ENCODE measurements around the gene POC1B. TPM values are rescaled to one million over a fixed set of nuclear protein-coding genes. Genes with fewer than 3 reads are reported as not detected.
A peak's percentile ranks its signal among the peaks of the same experiment; 100 is the strongest.

POC1B gene
- total and polyA plus RNA-seq, 10 donors, result 10.5 to 47.3 (median 30.4) TPM

DNA sequence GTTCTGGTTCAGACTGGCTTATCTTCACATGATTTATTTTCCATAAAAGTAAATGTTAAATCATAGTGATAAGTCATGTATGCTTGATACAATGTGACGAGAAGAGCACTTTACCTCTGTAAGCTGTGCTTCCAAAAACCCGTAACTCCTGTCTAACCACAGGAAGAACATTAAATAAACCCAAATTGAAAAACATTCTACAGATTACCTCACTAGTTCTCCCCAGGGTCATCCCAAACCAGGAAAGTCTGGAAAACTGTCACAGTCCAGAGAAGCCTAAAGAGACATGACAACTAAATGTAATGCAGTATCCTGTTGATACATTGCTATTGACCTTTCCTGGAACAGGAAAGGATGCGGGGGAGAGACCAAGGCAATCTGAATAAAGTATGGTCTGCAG is 141.0 kb downstream of the POC1B start:
- no peak for DNase-seq
- Histone ChIP-seq H3K36me3 (no peaks in the 10 kb centered on the region), H3K9me3 (no peaks in the 10 kb centered on the region), H3K27me3 (replicated peaks in 1 of 7) (no peaks in the 10 kb centered on the region), H3K4me3 (no peak overlapping the region), H3K4me1 (peaks cover 4 to 76% (median 34%) of the 10 kb centered on the region in 6 donors), H3K27ac (peak overlapping the region in 5 of 8 donors; percentile 34 to 72 (median 58))
- intact Hi-C loops (cut with DNase I; ENCODE audit: low total_unique reads), result no loop called here
- WGBS, 5 donors, result 56 to 66% (median 62%) methylated on average over 3 of the region's 3 CpGs
- TF ChIP-seq, protein P1, sequence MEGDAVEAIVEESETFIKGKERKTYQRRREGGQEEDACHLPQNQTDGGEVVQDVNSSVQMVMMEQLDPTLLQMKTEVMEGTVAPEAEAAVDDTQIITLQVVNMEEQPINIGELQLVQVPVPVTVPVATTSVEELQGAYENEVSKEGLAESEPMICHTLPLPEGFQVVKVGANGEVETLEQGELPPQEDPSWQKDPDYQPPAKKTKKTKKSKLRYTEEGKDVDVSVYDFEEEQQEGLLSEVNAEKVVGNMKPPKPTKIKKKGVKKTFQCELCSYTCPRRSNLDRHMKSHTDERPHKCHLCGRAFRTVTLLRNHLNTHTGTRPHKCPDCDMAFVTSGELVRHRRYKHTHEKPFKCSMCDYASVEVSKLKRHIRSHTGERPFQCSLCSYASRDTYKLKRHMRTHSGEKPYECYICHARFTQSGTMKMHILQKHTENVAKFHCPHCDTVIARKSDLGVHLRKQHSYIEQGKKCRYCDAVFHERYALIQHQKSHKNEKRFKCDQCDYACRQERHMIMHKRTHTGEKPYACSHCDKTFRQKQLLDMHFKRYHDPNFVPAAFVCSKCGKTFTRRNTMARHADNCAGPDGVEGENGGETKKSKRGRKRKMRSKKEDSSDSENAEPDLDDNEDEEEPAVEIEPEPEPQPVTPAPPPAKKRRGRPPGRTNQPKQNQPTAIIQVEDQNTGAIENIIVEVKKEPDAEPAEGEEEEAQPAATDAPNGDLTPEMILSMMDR (IDR thresholded peaks at IDR 0.05 in 8 of 11, conservative IDR thresholded peaks at IDR 0.05 in 3 of 11), result no peak
- TF ChIP-seq POLR2AphosphoS5 (IDR thresholded peaks at IDR 0.05), result no peak
- no peak for TF ChIP-seq POLR2A (IDR thresholded peaks at IDR 0.05)

DNA sequence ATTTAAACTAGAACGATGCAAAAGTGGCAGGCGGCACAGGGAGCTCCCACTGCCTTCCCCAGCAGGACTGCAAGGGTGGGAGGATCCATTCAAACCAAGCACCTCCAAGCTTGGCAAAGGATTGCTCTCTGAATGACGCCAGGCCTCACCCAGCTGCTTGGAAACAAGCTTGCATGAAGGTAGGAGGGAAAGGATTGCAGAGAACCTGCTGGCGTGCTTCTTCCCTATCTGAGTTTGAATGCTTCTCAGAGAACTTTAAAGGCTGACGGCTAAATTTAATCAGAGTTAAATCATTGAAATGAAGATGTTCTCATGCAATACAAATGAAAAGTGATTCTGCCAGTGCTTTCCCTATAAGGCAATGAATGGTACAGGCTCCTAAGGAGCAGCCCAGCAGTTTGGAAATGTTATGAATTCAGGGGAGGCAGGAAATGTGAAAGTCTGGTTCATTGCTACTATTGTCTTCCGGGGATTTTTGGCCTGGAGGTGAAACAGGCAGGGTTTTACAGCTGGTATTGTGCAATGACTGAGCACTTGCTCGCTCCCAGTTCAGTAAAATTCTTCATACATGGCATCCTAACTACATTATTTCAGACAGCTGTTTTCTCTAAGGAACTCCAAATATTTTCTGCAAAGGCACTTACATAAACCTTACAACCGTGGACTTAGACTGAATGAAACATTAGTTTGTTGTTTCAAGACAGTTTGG is 141.6 kb downstream of the POC1B start:
- Histone ChIP-seq H3K27ac (peak overlapping the region in 6 of 8 donors; percentile 30 to 72 (median 49)), H3K4me3 (no peak overlapping the region), H3K27me3 (replicated peaks in 1 of 7) (no peaks in the 10 kb centered on the region), H3K4me1 (peaks cover 0 to 70% (median 28%) of the 10 kb centered on the region in 6 donors), H3K36me3 (no peaks in the 10 kb centered on the region), H3K9me3 (no peaks in the 10 kb centered on the region)
- no peak for DNase-seq
- WGBS, 5 donors, result 34 to 50% (median 43%) methylated on average over 8 of the region's 8 CpGs
- intact Hi-C loops (cut with DNase I; ENCODE audit: low total_unique reads), result no loop called here
- TF ChIP-seq POLR2A (IDR thresholded peaks at IDR 0.05) (no peak), POLR2AphosphoS5 (IDR thresholded peaks at IDR 0.05) (no peak)
- TF ChIP-seq, protein P1 (IDR thresholded peaks at IDR 0.05 in 8 of 11, conservative IDR thresholded peaks at IDR 0.05 in 3 of 11), result no peak

DNA sequence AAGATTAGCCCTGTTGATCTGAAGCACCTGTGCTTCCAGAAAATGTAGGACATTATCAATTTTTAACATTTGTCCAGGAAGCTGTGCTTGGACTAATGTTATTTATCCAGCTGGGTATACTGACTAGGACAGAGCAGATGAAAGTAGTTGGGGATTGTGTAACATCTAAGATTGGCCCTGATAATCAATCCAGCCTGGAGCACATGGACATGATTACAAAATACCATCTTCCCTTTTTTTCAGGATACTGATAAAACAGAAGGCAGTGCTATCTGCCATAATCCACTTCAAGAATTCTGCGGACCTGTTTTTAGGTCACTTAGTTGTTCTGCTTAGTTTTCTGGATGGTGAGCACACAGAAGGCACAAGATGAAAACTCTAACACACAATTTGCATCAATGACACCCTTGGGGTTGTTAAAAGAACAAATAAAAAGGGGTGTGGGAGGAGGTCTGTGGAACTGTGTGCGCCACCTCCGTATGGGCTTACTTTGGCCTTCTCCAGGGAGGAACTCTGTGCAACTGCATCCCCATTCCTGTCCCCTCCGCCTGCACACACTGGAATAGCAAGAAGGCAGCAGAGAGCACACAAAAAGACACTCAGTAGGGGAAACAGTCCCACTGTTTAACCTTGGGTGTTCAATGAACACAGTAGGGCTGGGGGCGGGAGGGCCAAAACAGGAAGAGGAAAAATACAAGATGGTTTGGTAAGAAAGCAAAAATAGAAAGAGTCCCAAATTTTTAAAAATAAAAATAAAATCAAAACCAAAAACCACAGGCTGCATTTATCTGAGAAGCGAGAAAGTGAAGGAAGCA is 142.4 kb downstream of the POC1B start:
- Histone ChIP-seq H3K27ac (peak overlapping the region in 5 of 8 donors; percentile 34 to 72 (median 58)), H3K4me1 (peaks cover 0 to 62% (median 26%) of the 10 kb centered on the region in 6 donors), H3K9me3 (no peaks in the 10 kb centered on the region), H3K27me3 (replicated peaks in 1 of 7) (no peaks in the 10 kb centered on the region), H3K36me3 (no peaks in the 10 kb centered on the region), H3K4me3 (no peak overlapping the region)
- TF ChIP-seq POLR2A (IDR thresholded peaks at IDR 0.05) (no peak), POLR2AphosphoS5 (IDR thresholded peaks at IDR 0.05) (no peak)
- TF ChIP-seq, protein P1 (IDR thresholded peaks at IDR 0.05 in 8 of 11, conservative IDR thresholded peaks at IDR 0.05 in 3 of 11), result no peak
- DNase-seq, result no peak
- WGBS, 5 donors, result 52 to 72% (median 60%) methylated on average over 6 of the region's 6 CpGs
- intact Hi-C loops (cut with DNase I; ENCODE audit: low total_unique reads), result no loop called here

DNA sequence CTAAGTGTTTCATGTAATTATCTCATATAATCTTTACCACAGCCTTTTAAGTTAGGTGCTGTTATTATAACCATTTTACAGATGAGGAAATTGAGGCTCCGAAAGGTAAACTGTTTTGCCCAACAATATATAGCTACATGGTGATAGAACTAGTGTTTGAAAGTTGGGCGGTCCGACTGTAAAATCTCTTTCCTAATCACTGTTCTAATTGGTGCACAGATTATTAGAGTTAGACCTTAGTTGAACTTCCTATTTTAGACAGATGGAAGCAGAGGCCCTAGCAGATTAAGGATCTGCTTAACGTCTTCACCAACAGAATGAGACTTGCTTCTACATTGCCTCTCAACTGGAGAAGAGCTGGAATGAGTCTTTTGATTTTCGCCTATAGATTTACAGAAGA is 143.5 kb downstream of the POC1B start:
- no peak overlapping the region for H3K4me3 ChIP-seq
- no peaks in the 10 kb centered on the region for H3K27me3 ChIP-seq (replicated peaks in 1 of 7)
- DNase-seq, result no peak
- H3K4me1 ChIP-seq, result peaks cover 0 to 54% (median 26%) of the 10 kb centered on the region in 6 donors
- H3K36me3 ChIP-seq, result no peaks in the 10 kb centered on the region
- WGBS, 5 donors, result 58 to 83% (median 61%) methylated on average over 5 of the region's 5 CpGs
- TF ChIP-seq, protein P1 (IDR thresholded peaks at IDR 0.05 in 8 of 11, conservative IDR thresholded peaks at IDR 0.05 in 3 of 11), result no peak
- no peak for TF ChIP-seq POLR2A (IDR thresholded peaks at IDR 0.05)
- TF ChIP-seq POLR2AphosphoS5 (IDR thresholded peaks at IDR 0.05), result no peak
- intact Hi-C loops (cut with DNase I; ENCODE audit: low total_unique reads), result no loop called here
- peak overlapping the region in 1 of 8 donors; percentile 58 for H3K27ac ChIP-seq
- no peaks in the 10 kb centered on the region for H3K9me3 ChIP-seq
